Activated CD8-positive, alpha-beta T cell treated with anti-CD3 and anti-CD28 coated beads for 36 hours (primary cell): ENCODE results near the gene TCF4. TPM values are rescaled to one million over a fixed set of nuclear protein-coding genes. Genes with fewer than 3 reads are reported as not detected.

Source experiments
- ATAC-seq: fragments of 200-7000 bp; cut with Tn5 transposase; one replicate; pipeline ENCODE4 v1.10.0; 2021; ENCODE audit warnings: mild to moderate bottlenecking, moderate library complexity
- CTCF ChIA-PET: fragments of 350-600 bp; sonication (Branson Sonifier 250); formaldehyde crosslinking; loops from one replicate; lab custom pipeline; 2021; ENCODE audit warnings: antibody characterized with exemption; lab: Charles Lee
- POLR2A ChIA-PET: fragments of 350-600 bp; sonication (Branson Sonifier 250); formaldehyde crosslinking; loops from one replicate; lab custom pipeline; 2021; ENCODE audit warnings: antibody characterized with exemption; lab: Charles Lee
- DNase-seq: peaks from one replicate; pipeline ENCODE4 v3.0.0-alpha.2; 2020
- H3K27ac Mint-ChIP-seq: one replicate; pipeline ENCODE4 v1.8.0; 2021; ENCODE audit warnings: mild to moderate bottlenecking, mixed read lengths
- H3K27me3 Mint-ChIP-seq: one replicate; pipeline ENCODE4 v1.8.0; 2021; ENCODE audit warnings: mixed read lengths
- H3K36me3 Mint-ChIP-seq: one replicate; pipeline ENCODE4 v1.8.0; 2021; ENCODE audit warnings: low read depth, mixed read lengths
- H3K4me1 Mint-ChIP-seq: one replicate; pipeline ENCODE4 v1.8.0; 2021; ENCODE audit warnings: low read depth, mixed read lengths
- H3K4me3 Mint-ChIP-seq: one replicate; pipeline ENCODE4 v1.8.0; 2021; ENCODE audit warnings: mild to moderate bottlenecking, moderate library complexity, mixed read lengths
- H3K9me3 Mint-ChIP-seq: one replicate; pipeline ENCODE4 v1.8.0; 2021; ENCODE audit warnings: mixed read lengths
- intact Hi-C: fragments of 100-400 bp; cut with micrococcal nuclease; formaldehyde crosslinking; loops from one replicate; pipeline ENCODE4 v1.10.0; 2022
- total RNA-seq, 2 experiments: library from RNA; stranded (reverse); gene quantifications; one replicate each; pipeline ENCODE4 v1.2.3, GENCODE V29; 2021
- TF ChIP-seq, protein P1 (sequence below): fragments of 200-600 bp; IDR thresholded peaks from one replicate; pipeline ENCODE4 v1.8.0; 2022; ENCODE audit warnings: antibody characterized with exemption, mild to moderate bottlenecking

TCF4 gene
- total RNA-seq, 2 experiments from 2014 or later: 1.2 to 1.4 TPM

- ChIA-PET POLR2A (no interaction called here), CTCF (interaction anchor here (2.4 kb wide), 1 partner anchor 19 kb away, joined by 7 read pairs; no protein-coding TSS in a partner anchor)
- no peak for ATAC-seq
- no peak overlapping the region for H3K4me3 Mint-ChIP-seq
- DNase-seq: no peak
- no peaks in the 10 kb centered on the region for H3K27me3 Mint-ChIP-seq
- TF ChIP-seq, protein P1, sequence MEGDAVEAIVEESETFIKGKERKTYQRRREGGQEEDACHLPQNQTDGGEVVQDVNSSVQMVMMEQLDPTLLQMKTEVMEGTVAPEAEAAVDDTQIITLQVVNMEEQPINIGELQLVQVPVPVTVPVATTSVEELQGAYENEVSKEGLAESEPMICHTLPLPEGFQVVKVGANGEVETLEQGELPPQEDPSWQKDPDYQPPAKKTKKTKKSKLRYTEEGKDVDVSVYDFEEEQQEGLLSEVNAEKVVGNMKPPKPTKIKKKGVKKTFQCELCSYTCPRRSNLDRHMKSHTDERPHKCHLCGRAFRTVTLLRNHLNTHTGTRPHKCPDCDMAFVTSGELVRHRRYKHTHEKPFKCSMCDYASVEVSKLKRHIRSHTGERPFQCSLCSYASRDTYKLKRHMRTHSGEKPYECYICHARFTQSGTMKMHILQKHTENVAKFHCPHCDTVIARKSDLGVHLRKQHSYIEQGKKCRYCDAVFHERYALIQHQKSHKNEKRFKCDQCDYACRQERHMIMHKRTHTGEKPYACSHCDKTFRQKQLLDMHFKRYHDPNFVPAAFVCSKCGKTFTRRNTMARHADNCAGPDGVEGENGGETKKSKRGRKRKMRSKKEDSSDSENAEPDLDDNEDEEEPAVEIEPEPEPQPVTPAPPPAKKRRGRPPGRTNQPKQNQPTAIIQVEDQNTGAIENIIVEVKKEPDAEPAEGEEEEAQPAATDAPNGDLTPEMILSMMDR: no peak
- peaks cover 1% of the 10 kb centered on the region for H3K36me3 Mint-ChIP-seq
- no peaks in the 10 kb centered on the region for H3K4me1 Mint-ChIP-seq
- H3K27ac Mint-ChIP-seq: no peak overlapping the region
- no peaks in the 10 kb centered on the region for H3K9me3 Mint-ChIP-seq
- intact Hi-C loops: no loop called here
These were observed 334.2 kb downstream of the TCF4 start for GRCh38 chr18:55253814-55254213.

DNA sequence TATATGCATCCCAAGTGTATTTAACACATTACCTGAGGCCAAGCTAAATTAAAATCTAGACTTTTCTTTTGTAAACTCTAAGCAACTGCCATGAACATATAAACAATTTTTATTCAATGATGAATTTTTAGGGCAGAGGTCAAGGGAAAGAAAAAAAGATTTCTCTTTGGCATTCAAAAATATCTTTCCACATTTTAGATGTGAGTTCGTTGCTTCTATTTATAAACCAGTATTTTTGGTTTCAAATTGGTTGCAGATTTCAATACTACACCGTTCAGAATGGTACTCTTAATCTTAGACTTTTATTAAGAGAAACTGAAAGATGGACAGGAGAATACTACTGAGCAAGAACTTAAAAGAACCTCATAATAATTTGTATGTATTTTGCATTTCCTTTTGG is 335.1 kb downstream of the TCF4 start:
- DNase-seq (no peak), ATAC-seq (no peak)
- Mint-ChIP-seq H3K36me3 (peaks cover 1% of the 10 kb centered on the region), H3K27ac (no peak overlapping the region), H3K4me3 (no peak overlapping the region), H3K4me1 (no peaks in the 10 kb centered on the region), H3K9me3 (no peaks in the 10 kb centered on the region), H3K27me3 (no peaks in the 10 kb centered on the region)
- ChIA-PET POLR2A (no interaction called here), CTCF (interaction anchor here (0.6 to 2.4 kb wide), 2 partner anchors 18 to 70 kb away, joined by 3 to 7 read pairs; no protein-coding TSS in a partner anchor)
- TF ChIP-seq, protein P1: no peak
- intact Hi-C loops: no loop called here

GRCh38 chr18:55252053-55252675 is 335.8 kb downstream of the TCF4 start:
- Mint-ChIP-seq H3K4me1 (no peaks in the 10 kb centered on the region), H3K4me3 (no peak overlapping the region), H3K27me3 (no peaks in the 10 kb centered on the region), H3K9me3 (no peaks in the 10 kb centered on the region), H3K36me3 (peaks cover 1% of the 10 kb centered on the region), H3K27ac (no peak overlapping the region)
- POLR2A ChIA-PET: no interaction called here
- TF ChIP-seq, protein P1: no peak
- CTCF ChIA-PET: no interaction called here
- no peak for DNase-seq
- intact Hi-C loops: no loop called here
- ATAC-seq: no peak

DNA sequence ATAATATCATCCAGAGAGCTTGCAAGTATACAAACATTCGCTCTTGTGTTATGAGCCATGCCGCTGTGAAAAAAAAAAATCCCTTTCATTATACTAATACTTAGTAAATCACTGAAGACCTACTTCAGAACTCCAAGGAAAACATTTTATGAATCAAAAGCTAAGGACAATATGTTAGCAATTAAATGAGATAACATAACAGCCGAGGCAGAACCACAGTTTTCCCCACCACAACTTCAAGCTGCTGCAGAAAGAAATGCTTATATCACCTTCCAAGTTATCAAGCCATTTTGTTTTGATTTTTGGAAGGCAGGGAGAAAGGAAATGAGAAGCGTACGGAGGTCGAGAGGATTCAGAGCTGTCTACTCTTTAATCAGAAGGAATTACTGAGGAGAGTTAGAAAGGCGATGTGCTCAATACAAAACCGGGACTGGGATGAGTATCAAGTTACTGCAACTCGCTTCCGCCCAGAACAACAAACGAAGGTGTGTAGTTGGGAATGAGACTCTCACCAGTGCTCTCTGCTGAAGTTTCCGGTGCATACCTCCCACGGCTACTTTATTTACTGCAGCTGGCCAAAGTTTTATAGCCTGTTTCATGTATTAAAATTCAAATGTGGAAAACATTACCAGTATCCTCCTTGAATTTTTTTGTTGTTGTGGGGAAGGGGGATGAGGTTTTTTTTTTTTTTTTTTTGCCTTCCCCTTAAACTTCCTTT is 336.6 kb downstream of the TCF4 start:
- DNase-seq (no peak), ATAC-seq (no peak)
- no peak overlapping the region for H3K4me3 Mint-ChIP-seq
- peaks cover 1% of the 10 kb centered on the region for H3K36me3 Mint-ChIP-seq
- no peak overlapping the region for H3K27ac Mint-ChIP-seq
- intact Hi-C loops: no loop called here
- H3K9me3 Mint-ChIP-seq: no peaks in the 10 kb centered on the region
- TF ChIP-seq, protein P1: no peak
- no peaks in the 10 kb centered on the region for H3K27me3 Mint-ChIP-seq
- CTCF ChIA-PET: interaction anchor here (1.5 kb wide), 1 partner anchor 10 kb away, joined by 3 read pairs; no protein-coding TSS in a partner anchor
- H3K4me1 Mint-ChIP-seq: no peaks in the 10 kb centered on the region
- POLR2A ChIA-PET: interaction anchor here (0.6 kb wide), 1 partner anchor 151 kb away, joined by 4 read pairs; no protein-coding TSS in a partner anchor

- no peak overlapping the region for H3K27ac Mint-ChIP-seq
- no peaks in the 10 kb centered on the region for H3K9me3 Mint-ChIP-seq
- no peaks in the 10 kb centered on the region for H3K4me1 Mint-ChIP-seq
- ATAC-seq (peak; percentile 27), DNase-seq (no peak)
- TF ChIP-seq, protein P1: no peak
- H3K36me3 Mint-ChIP-seq: peaks cover 1% of the 10 kb centered on the region
- intact Hi-C loops: no loop called here
- H3K27me3 Mint-ChIP-seq: no peaks in the 10 kb centered on the region
- CTCF ChIA-PET: interaction anchor here (1.5 kb wide), 1 partner anchor 11 kb away, joined by 3 read pairs; no protein-coding TSS in a partner anchor
- H3K4me3 Mint-ChIP-seq: no peak overlapping the region
- POLR2A ChIA-PET: interaction anchor here (0.6 kb wide), 1 partner anchor 152 kb away, joined by 4 read pairs; no protein-coding TSS in a partner anchor
These were observed 337.2 kb downstream of the TCF4 start for GRCh38 chr18:55250768-55251173.
